IMR-90 (cell line): ENCODE data around the gene PCYT2. TPM values are rescaled to one million over a fixed set of nuclear protein-coding genes. Genes with fewer than 3 reads are reported as not detected.

Experiments used
- ATAC-seq: fragments of 200-7000 bp; cut with Tn5 transposase; 2 replicates; pipeline ENCODE4 v1.9.1; 2020; ENCODE audit warnings: low read depth, mild to moderate bottlenecking, moderate library complexity
- BruUV-seq: library from RNA; stranded (reverse); fragments of 400-500 nt; replicated peaks from 2 replicates; lab custom pipeline; 2021; lab: Mats Ljungman, UMichigan
- CTCF ChIA-PET: fragments of 300-600 bp; formaldehyde crosslinking; extraction: SDS; loops from one replicate; lab custom pipeline; 2021; ENCODE audit warnings: antibody characterized with exemption; lab: Yijun Ruan, JAX
- POLR2A ChIA-PET: fragments of 300-600 bp; sonication (Branson Sonifier 250); formaldehyde crosslinking; loops from one replicate; lab custom pipeline; 2022; ENCODE audit warnings: antibody characterized with exemption; ENCODE audit not compliant: unreplicated experiment; lab: Charles Lee
- DNase-seq: peaks from one replicate; pipeline ENCODE4 v3.0.0; 2013
- H2AFZ ChIP-seq: replicated peaks from 2 replicates; pipeline ENCODE3; 2013; ENCODE audit warnings: low read length, mild to moderate bottlenecking; ENCODE audit not compliant: poor library complexity
- H2AK5ac ChIP-seq: 2 replicates; pipeline ENCODE4 v1.6.1; 2013; ENCODE audit warnings: low read depth, low read length, inconsistent platforms
- H2AK9ac ChIP-seq: replicated peaks from 2 replicates; pipeline ENCODE3; 2013; ENCODE audit warnings: mild to moderate bottlenecking, low read depth, low read length, moderate library complexity; ENCODE audit not compliant: poor library complexity
- H2BK120ac ChIP-seq: 2 replicates; pipeline ENCODE4 v1.6.1; 2013; ENCODE audit warnings: low read depth, low read length, inconsistent platforms
- H2BK15ac ChIP-seq: 3 replicates; pipeline ENCODE4 v1.6.1; 2013; ENCODE audit warnings: low read depth, low read length, inconsistent platforms
- H2BK20ac ChIP-seq: 2 replicates; pipeline ENCODE4 v1.6.1; 2013; ENCODE audit warnings: low read depth, mild to moderate bottlenecking, inconsistent platforms, low read length, moderate library complexity
- H2BK5ac ChIP-seq: 2 replicates; pipeline ENCODE4 v1.6.1; 2013; ENCODE audit warnings: mild to moderate bottlenecking, low read depth, low read length, inconsistent platforms; ENCODE audit not compliant: poor library complexity, severe bottlenecking
- H3K14ac ChIP-seq: replicated peaks from 2 replicates; pipeline ENCODE4 v1.6.1; 2013; ENCODE audit warnings: low read depth, low read length, inconsistent platforms
- H3K18ac ChIP-seq: 2 replicates; pipeline ENCODE4 v1.6.1; 2013; ENCODE audit warnings: low read depth, low read length, control low read depth
- H3K23ac ChIP-seq: 2 replicates; pipeline ENCODE4 v1.6.1; 2013; ENCODE audit warnings: low read depth, low read length, inconsistent platforms
- H3K27ac ChIP-seq: 2 replicates; pipeline ENCODE4 v1.5.1; 2013; ENCODE audit warnings: mild to moderate bottlenecking, control low read depth, low read length; ENCODE audit not compliant: insufficient read depth
- H3K27me3 ChIP-seq: 2 replicates; pipeline ENCODE4 v1.6.1; 2013; ENCODE audit warnings: low read length; ENCODE audit not compliant: control insufficient read depth, insufficient read depth
- H3K36me3 ChIP-seq: 2 replicates; pipeline ENCODE4 v1.6.1; 2013; ENCODE audit warnings: low read length, mixed read lengths; ENCODE audit not compliant: control insufficient read depth, insufficient read depth
- H3K4ac ChIP-seq: 2 replicates; pipeline ENCODE4 v1.6.1; 2013; ENCODE audit warnings: low read depth, low read length, inconsistent platforms
- H3K4me1 ChIP-seq: 2 replicates; pipeline ENCODE4 v1.6.1; 2013; ENCODE audit warnings: low read length, mixed read lengths; ENCODE audit not compliant: control insufficient read depth, insufficient read depth
- H3K4me2 ChIP-seq: 2 replicates; pipeline ENCODE4 v1.6.1; 2013; ENCODE audit warnings: low read depth, mild to moderate bottlenecking, control low read depth, low read length, moderate library complexity
- H3K4me3 ChIP-seq: 2 replicates; pipeline ENCODE4 v1.5.1; 2013; ENCODE audit warnings: low read depth, mild to moderate bottlenecking, control low read depth, low read length, moderate library complexity; ENCODE audit not compliant: insufficient read depth
- H3K56ac ChIP-seq: 2 replicates; pipeline ENCODE4 v1.6.1; 2013; ENCODE audit warnings: low read length, inconsistent platforms; ENCODE audit not compliant: insufficient read depth; ENCODE audit errors: extremely low read depth
- H3K79me1 ChIP-seq, 2 experiments: 2 replicates each; pipeline ENCODE4 v1.6.1; 2013; ENCODE audit warnings: low read length in 2 of 2, inconsistent platforms in 1 of 2, low read depth in 1 of 2
- H3K9ac ChIP-seq: 2 replicates; pipeline ENCODE4 v1.6.1; 2013; ENCODE audit warnings: low read depth, low read length, control low read depth
- H3K9me1 ChIP-seq: 2 replicates; pipeline ENCODE4 v1.6.1; 2013; ENCODE audit warnings: low read length, inconsistent platforms; ENCODE audit not compliant: insufficient read depth
- H3K9me3 ChIP-seq: 2 replicates; pipeline ENCODE4 v1.6.1; 2013; ENCODE audit warnings: low read length; ENCODE audit not compliant: control insufficient read depth, insufficient read depth
- H4K20me1 ChIP-seq: 2 replicates; pipeline ENCODE4 v1.6.1; 2013; ENCODE audit warnings: low read length, inconsistent platforms; ENCODE audit not compliant: insufficient read depth
- H4K5ac ChIP-seq: 2 replicates; pipeline ENCODE4 v1.6.1; 2013; ENCODE audit warnings: mild to moderate bottlenecking, low read depth, low read length, control low read depth
- H4K8ac ChIP-seq, 2 experiments: 2 replicates each; pipeline ENCODE4 v1.6.1; 2013; ENCODE audit warnings: low read depth in 2 of 2, low read length in 2 of 2, control low read depth in 1 of 2, inconsistent platforms in 1 of 2
- H4K91ac ChIP-seq: 2 replicates; pipeline ENCODE4 v1.6.1; 2013; ENCODE audit warnings: low read depth, low read length, inconsistent platforms; ENCODE audit not compliant: insufficient read depth
- BHLHE40 ChIP-seq: fragments of 150-350 bp; IDR thresholded peaks from 2 replicates; pipeline ENCODE4 v1.6.1; 2016; ENCODE audit warnings: mild to moderate bottlenecking, low read depth, low read length
- CEBPB ChIP-seq: IDR thresholded peaks from 2 replicates; pipeline ENCODE4 v1.6.1; 2012; ENCODE audit warnings: low read depth, low read length, improper control_type of control experiment
- MAFK ChIP-seq: IDR thresholded peaks from 2 replicates; pipeline ENCODE4 v1.6.1; 2012; ENCODE audit warnings: low read depth, low read length, improper control_type of control experiment
- MAZ ChIP-seq: IDR thresholded peaks from 2 replicates; pipeline ENCODE4 v1.6.1; 2012; ENCODE audit warnings: low read depth, mild to moderate bottlenecking, low read length, improper control_type of control experiment, moderate library complexity, borderline replicate concordance
- MXI1 ChIP-seq: IDR thresholded peaks from 2 replicates; pipeline ENCODE4 v1.6.1; 2012; ENCODE audit warnings: low read depth, mild to moderate bottlenecking, low read length, moderate library complexity, borderline replicate concordance
- NFE2L2 ChIP-seq: fragments of 150-350 bp; IDR thresholded peaks from 2 replicates; pipeline ENCODE4 v1.6.1; 2016; ENCODE audit warnings: low read depth, mild to moderate bottlenecking, low read length
- POLR2A ChIP-seq: IDR thresholded peaks from 2 replicates; pipeline ENCODE4 v1.6.1; 2012; ENCODE audit warnings: mild to moderate bottlenecking, low read depth, low read length
- RAD21 ChIP-seq: IDR thresholded peaks from 2 replicates; pipeline ENCODE4 v1.6.1; 2012; ENCODE audit warnings: low read length, improper control_type of control experiment
- RCOR1 ChIP-seq: IDR thresholded peaks from 2 replicates; pipeline ENCODE4 v1.6.1; 2012; ENCODE audit warnings: mild to moderate bottlenecking, low read length, improper control_type of control experiment; ENCODE audit not compliant: insufficient replicate concordance
- RFX5 ChIP-seq: IDR thresholded peaks from 2 replicates; pipeline ENCODE4 v1.8.0; 2012; ENCODE audit warnings: low read depth, mild to moderate bottlenecking, low read length, moderate library complexity
- WGBS, 2 experiments: methylation state at CpG; one replicate each; pipeline versions ENCODE4 v1.1.5 to v1.1.7; 2013; ENCODE audit warnings: missing lambda C conversion rate in 2 of 2; ENCODE audit not compliant: insufficient read length in 1 of 2; ENCODE audit errors: extremely low coverage in 2 of 2; 5-methylcytosine and 5-hydroxymethylcytosine counted together
- dilution Hi-C: fragments of 300-500 bp; cut with HindIII; formaldehyde crosslinking; loops from one replicate; pipeline ENCODE4 v1.14.3; 2018; ENCODE audit warnings: low sequenced_read_pairs; ENCODE audit not compliant: unreplicated experiment
- in situ Hi-C: fragments of 300-500 bp; cut with MboI; formaldehyde crosslinking; loops from 3 replicates; pipeline ENCODE4 v1.14.3; 2019; ENCODE audit warnings: low sequenced_read_pairs, inconsistent platforms, mixed read lengths
- intact Hi-C: fragments of 100-400 bp; cut with micrococcal nuclease; formaldehyde crosslinking; loops from 2 replicates; pipeline ENCODE4 v1.10.0; 2022
- polyA plus RNA-seq, 3 experiments: library from polyadenylated mRNA; depleted of rRNA; stranded (reverse); fragments of >200 nt; gene quantifications; 2 replicates each; pipeline ENCODE4 v1.2.3, GENCODE V29; 2012; ENCODE audit warnings: low replicate concordance in 1 of 3
- total RNA-seq: library from RNA; depleted of rRNA; stranded (reverse); fragments of >200 nt; gene quantifications from 2 replicates; pipeline ENCODE4 v1.2.3, GENCODE V29; 2012
- TF ChIP-seq, protein P1 (sequence below): fragments of 150-350 bp; IDR thresholded peaks from 2 replicates; pipeline ENCODE4 v1.6.1; 2016; ENCODE audit warnings: low read depth, mild to moderate bottlenecking, low read length, moderate library complexity, borderline replicate concordance
- TF ChIP-seq, protein P2 (sequence below): conservative IDR thresholded peaks from 2 replicates; pipeline ENCODE4 v1.5.1; 2012; ENCODE audit warnings: mild to moderate bottlenecking, low read depth, low read length, improper control_type of control experiment

PCYT2 gene
- total and polyA plus RNA-seq, 2 of the 4 experiments (the other 2 are of a cell fraction), result 37.3 to 38.5 TPM

DNA sequence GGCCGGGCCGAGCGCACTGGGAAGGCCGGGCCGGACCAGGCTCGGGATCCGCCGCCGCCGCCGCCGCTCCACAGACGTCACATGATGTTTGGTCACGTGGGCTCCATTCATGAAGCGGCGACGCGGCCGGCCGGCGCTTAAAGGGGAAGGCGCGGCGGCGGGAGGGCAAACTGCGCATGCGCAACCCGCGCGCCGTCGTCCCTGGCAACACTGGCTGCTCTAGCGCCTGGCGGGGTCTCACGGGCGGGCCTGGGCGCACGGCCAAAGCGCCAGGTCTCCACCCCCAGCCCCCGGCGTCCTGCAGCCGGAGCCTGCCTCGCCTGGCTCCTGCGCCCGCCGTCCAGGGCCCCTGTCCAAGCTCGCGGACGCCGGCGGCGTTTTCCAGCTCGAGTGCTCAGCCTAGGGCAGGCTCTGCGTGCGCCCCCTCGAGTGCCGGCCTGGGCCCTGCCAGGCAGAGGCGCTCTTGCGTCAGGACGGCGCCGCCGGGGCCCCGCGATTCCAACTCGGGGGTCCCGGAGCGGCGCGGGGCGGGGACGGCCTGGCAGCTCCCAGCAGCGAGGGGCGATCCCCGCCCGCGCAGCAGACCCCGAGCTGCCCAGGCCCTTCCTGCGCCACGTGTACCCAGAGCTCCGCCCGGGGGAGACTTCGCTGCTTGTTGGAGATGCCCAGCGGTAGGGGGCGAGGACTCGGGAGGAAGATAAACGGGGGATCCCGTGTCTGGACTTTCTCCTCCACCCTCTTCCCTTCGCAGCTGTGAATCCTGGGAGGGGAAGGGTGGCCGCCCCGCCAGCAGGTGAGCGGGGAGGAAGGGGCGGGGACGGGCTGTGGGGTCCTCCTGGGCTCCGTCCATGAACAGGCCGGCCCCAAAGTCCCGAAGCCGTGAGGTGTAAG lies 16.7 kb upstream of the PCYT2 start, which contains the start of gene MAFG:
Gene MAFG, minus strand, starts transcription at position 83 of the 891 bp plus-strand sequence. CDS start 4,550 bp downstream, outside the sequence.
- Histone ChIP-seq H2BK15ac (no peak within 1 kb of the TSS; the same call in 2 of the 3 replicates), H3K36me3 (peaks cover 4% of the 10 kb centered on the region; the same call in 1 of the 2 replicates), H2AK9ac (peak within 1 kb of the TSS; percentile 99), H3K27me3 (no peaks in the 10 kb centered on the region), H2AFZ (peak within 1 kb of the TSS; percentile 92), H4K8ac (peak within 1 kb of the TSS; percentile 76 to 77; a peak in 3 of 4 replicates), H3K9me1 (peaks cover 17% of the 10 kb centered on the region), H2BK20ac (no peak within 1 kb of the TSS), H3K9ac (peak within 1 kb of the TSS; percentile 62), H3K9me3 (no peaks in the 10 kb centered on the region), H3K14ac (peak within 1 kb of the TSS; percentile 65), H3K18ac (no peak within 1 kb of the TSS; the same call in 1 of the 2 replicates), H3K27ac (peak within 1 kb of the TSS; percentile 79), H2BK120ac (peak within 1 kb of the TSS; percentile 1; the same call in 1 of the 2 replicates), H2BK5ac (peak within 1 kb of the TSS; percentile 71), H4K20me1 (peaks cover 44% of the 10 kb centered on the region), H2AK5ac (peak within 1 kb of the TSS; percentile 79), H3K4me2 (peak within 1 kb of the TSS; percentile 78), H3K79me1 (peaks cover 17 to 48% of the 10 kb centered on the region in 2 experiments; a peak in 3 of 4 replicates), H3K4ac (peak within 1 kb of the TSS; percentile 77), H3K4me3 (peak within 1 kb of the TSS; percentile 65), H3K56ac (peak within 1 kb of the TSS; percentile 41), H3K23ac (peak within 1 kb of the TSS; percentile 72), H4K91ac (peak within 1 kb of the TSS; percentile 66), H4K5ac (peak within 1 kb of the TSS; percentile 44), H3K4me1 (peaks cover 26% of the 10 kb centered on the region)
- POLR2A ChIA-PET, result no interaction called here
- intact Hi-C loops (no loop called here), dilution Hi-C loops (no loop called here), in situ Hi-C loops (no loop called here)
- DNase-seq (peak; percentile 90), ATAC-seq (peak; percentile 50)
- BruUV-seq, result no TSS peak
- WGBS, 2 experiments, result 1% methylated on average over 63 of the region's 98 CpGs; no CpG with 5 or more reads in 1 of the 2 experiments
- CTCF ChIA-PET, result interaction anchor here (0.9 to 1.3 kb wide), 2 partner anchors 32 to 92 kb away, joined by 3 read pairs; no protein-coding TSS in a partner anchor
- TF ChIP-seq POLR2A, result no peak; the same call in 1 of the 2 replicates
- no peak for TF ChIP-seq NFE2L2
- peak; percentile 40; the same call in 1 of the 2 replicates for TF ChIP-seq MXI1
- TF ChIP-seq RAD21, result peak; percentile 28; the same call in 1 of the 2 replicates
- no peak for TF ChIP-seq MAFK
- TF ChIP-seq, protein P1, sequence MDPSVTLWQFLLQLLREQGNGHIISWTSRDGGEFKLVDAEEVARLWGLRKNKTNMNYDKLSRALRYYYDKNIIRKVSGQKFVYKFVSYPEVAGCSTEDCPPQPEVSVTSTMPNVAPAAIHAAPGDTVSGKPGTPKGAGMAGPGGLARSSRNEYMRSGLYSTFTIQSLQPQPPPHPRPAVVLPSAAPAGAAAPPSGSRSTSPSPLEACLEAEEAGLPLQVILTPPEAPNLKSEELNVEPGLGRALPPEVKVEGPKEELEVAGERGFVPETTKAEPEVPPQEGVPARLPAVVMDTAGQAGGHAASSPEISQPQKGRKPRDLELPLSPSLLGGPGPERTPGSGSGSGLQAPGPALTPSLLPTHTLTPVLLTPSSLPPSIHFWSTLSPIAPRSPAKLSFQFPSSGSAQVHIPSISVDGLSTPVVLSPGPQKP, result no peak
- no peak for TF ChIP-seq RCOR1
- peak; percentile 28; the same call in 1 of the 2 replicates for TF ChIP-seq CEBPB
- TF ChIP-seq, protein P2, sequence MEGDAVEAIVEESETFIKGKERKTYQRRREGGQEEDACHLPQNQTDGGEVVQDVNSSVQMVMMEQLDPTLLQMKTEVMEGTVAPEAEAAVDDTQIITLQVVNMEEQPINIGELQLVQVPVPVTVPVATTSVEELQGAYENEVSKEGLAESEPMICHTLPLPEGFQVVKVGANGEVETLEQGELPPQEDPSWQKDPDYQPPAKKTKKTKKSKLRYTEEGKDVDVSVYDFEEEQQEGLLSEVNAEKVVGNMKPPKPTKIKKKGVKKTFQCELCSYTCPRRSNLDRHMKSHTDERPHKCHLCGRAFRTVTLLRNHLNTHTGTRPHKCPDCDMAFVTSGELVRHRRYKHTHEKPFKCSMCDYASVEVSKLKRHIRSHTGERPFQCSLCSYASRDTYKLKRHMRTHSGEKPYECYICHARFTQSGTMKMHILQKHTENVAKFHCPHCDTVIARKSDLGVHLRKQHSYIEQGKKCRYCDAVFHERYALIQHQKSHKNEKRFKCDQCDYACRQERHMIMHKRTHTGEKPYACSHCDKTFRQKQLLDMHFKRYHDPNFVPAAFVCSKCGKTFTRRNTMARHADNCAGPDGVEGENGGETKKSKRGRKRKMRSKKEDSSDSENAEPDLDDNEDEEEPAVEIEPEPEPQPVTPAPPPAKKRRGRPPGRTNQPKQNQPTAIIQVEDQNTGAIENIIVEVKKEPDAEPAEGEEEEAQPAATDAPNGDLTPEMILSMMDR, result peak; percentile 45
- no peak for TF ChIP-seq MAZ
- TF ChIP-seq RFX5, result no peak
- TF ChIP-seq BHLHE40, result peak; percentile 26; the same call in 1 of the 2 replicates
